GM12878 (cell line): ENCODE measurements around the gene UBE2D1. TPM values are rescaled to one million over a fixed set of nuclear protein-coding genes. Genes with fewer than 3 reads are reported as not detected.

Experiments used
- ATAC-seq: fragments of 200-7000 bp; cut with Tn5 transposase; 3 replicates; pipeline ENCODE4 v1.9.1; 2020; ENCODE audit warnings: mild to moderate bottlenecking, moderate library complexity
- BruUV-seq: library from RNA; stranded (reverse); fragments of 400-500 nt; replicated peaks from 2 replicates; lab custom pipeline; 2021; lab: Mats Ljungman, UMichigan
- CTCF ChIA-PET: fragments of 300-600 bp; sonication (Branson Sonifier 250); formaldehyde crosslinking; extraction: SDS; loops from one replicate; lab custom pipeline; 2021; ENCODE audit warnings: inconsistent platforms; lab: Yijun Ruan, JAX
- POLR2A ChIA-PET: fragments of 350-600 bp; formaldehyde crosslinking; extraction: SDS; loops from one replicate; lab custom pipeline; 2021; ENCODE audit warnings: inconsistent platforms; lab: Charles Lee
- RAD21 ChIA-PET: fragments of 300-600 bp; sonication (Branson Sonifier 250); formaldehyde crosslinking; loops from one replicate; lab custom pipeline; 2023; ENCODE audit warnings: antibody characterized with exemption; ENCODE audit not compliant: unreplicated experiment; lab: Charles Lee
- SMC1A ChIA-PET: fragments of 300-600 bp; sonication (Branson Sonifier 250); formaldehyde crosslinking; loops from one replicate; lab custom pipeline; 2023; ENCODE audit not compliant: unreplicated experiment, uncharacterized antibody; lab: Charles Lee
- DNase-seq: peaks from one replicate; pipeline ENCODE4 v3.0.0-alpha.2; 2011; ENCODE audit warnings: low read depth, low spot score
- FAIRE-seq: peaks from 3 replicates; lab custom pipeline; 2011; peaks lifted over from hg19 to GRCh38; lab: Jason Lieb, UNC
- H2AFZ ChIP-seq: 2 replicates; pipeline ENCODE4 v1.6.0; 2011; ENCODE audit warnings: low read depth, low read length, control low read depth; ENCODE audit not compliant: control insufficient read depth
- H3K27ac ChIP-seq: 2 replicates; pipeline ENCODE4 v1.5.1; 2011; ENCODE audit warnings: control low read depth; ENCODE audit not compliant: control insufficient read depth, insufficient read depth
- H3K27me3 ChIP-seq, 2 experiments: replicated peaks in 1 of 2; 2 replicates each; pipeline versions ENCODE4 v1.6.0 to v1.6.1; 2011; ENCODE audit warnings: low read length in 1 of 2; ENCODE audit not compliant: control insufficient read depth in 2 of 2, insufficient read depth in 2 of 2
- H3K36me3 ChIP-seq, 2 experiments: 2 replicates each; pipeline ENCODE4 v1.5.1; 2011; ENCODE audit warnings: low read length in 1 of 2; ENCODE audit not compliant: control insufficient read depth in 2 of 2, insufficient read depth in 2 of 2
- H3K4me1 ChIP-seq: 2 replicates; pipeline ENCODE4 v1.6.1; 2011; ENCODE audit warnings: mild to moderate bottlenecking, low read length, moderate library complexity, mixed read lengths; ENCODE audit not compliant: control insufficient read depth, insufficient read depth
- H3K4me2 ChIP-seq: 2 replicates; pipeline ENCODE4 v1.6.0; 2011; ENCODE audit warnings: control low read depth; ENCODE audit not compliant: control insufficient read depth, insufficient read depth
- H3K4me3 ChIP-seq: fragments of 200-600 bp; sonication (generic); 2 replicates; pipeline ENCODE4 v1.5.1; 2016
- H3K79me2 ChIP-seq: 2 replicates; pipeline ENCODE4 v1.6.0; 2011; ENCODE audit warnings: low read length; ENCODE audit not compliant: control insufficient read depth, insufficient read depth
- H3K9ac ChIP-seq: 2 replicates; pipeline ENCODE4 v1.8.0; 2011; ENCODE audit warnings: low read length, control low read depth, mixed read lengths; ENCODE audit not compliant: control insufficient read depth, insufficient read depth
- H3K9me3 ChIP-seq: replicated peaks from 3 replicates; pipeline ENCODE4 v1.5.1; 2011; ENCODE audit warnings: mild to moderate bottlenecking, low read length; ENCODE audit not compliant: control insufficient read depth, insufficient read depth
- H4K20me1 ChIP-seq: 2 replicates; pipeline ENCODE4 v1.6.0; 2011; ENCODE audit not compliant: control insufficient read depth, insufficient read depth
- ATF7 ChIP-seq: fragments of 450-650 bp; IDR thresholded peaks from 2 replicates; pipeline ENCODE4 v1.6.1; 2016; ENCODE audit warnings: low read depth, mild to moderate bottlenecking
- CBX5 ChIP-seq: sonication (generic); IDR thresholded peaks from 2 replicates; pipeline ENCODE4 v1.6.1; 2016; ENCODE audit warnings: low read depth, moderate library complexity, mild to moderate bottlenecking, inconsistent platforms
- CTCF ChIP-seq, 3 experiments: IDR thresholded peaks in 2 of 3; conservative IDR thresholded peaks in 1 of 3; 2 replicates each; pipeline ENCODE4 v1.5.1; 2011; ENCODE audit warnings: low read depth in 3 of 3, low read length in 3 of 3, mild to moderate bottlenecking in 3 of 3, control low read depth in 2 of 3, moderate library complexity in 2 of 3, inconsistent platforms in 1 of 3, mixed read lengths in 1 of 3; ENCODE audit not compliant: control insufficient read depth in 2 of 3, insufficient read depth in 1 of 3; ENCODE audit errors: extremely low read depth in 1 of 3
- MEF2A ChIP-seq: IDR thresholded peaks from 2 replicates; pipeline ENCODE4 v1.6.1; 2011; ENCODE audit warnings: low read depth, mild to moderate bottlenecking, low read length, moderate library complexity; ENCODE audit not compliant: insufficient read depth
- NFIC ChIP-seq: IDR thresholded peaks from 2 replicates; pipeline ENCODE4 v1.6.1; 2012; ENCODE audit warnings: low read depth, mild to moderate bottlenecking, inconsistent platforms, low read length, moderate library complexity
- NKRF ChIP-seq: fragments of 450-650 bp; conservative IDR thresholded peaks from 2 replicates; pipeline ENCODE4 v1.6.1; 2017; ENCODE audit warnings: mild to moderate bottlenecking, moderate library complexity
- NR2C2 ChIP-seq: IDR thresholded peaks from 2 replicates; pipeline ENCODE4 v1.6.1; 2011; ENCODE audit warnings: borderline replicate concordance, low read depth; ENCODE audit not compliant: control insufficient read depth, insufficient read length
- REST ChIP-seq: IDR thresholded peaks from 2 replicates; pipeline ENCODE4 v1.6.1; 2012; ENCODE audit warnings: mild to moderate bottlenecking, low read depth, low read length
- SMARCA5 ChIP-seq: fragments of 450-650 bp; IDR thresholded peaks from 2 replicates; pipeline ENCODE4 v1.6.1; 2017; ENCODE audit warnings: mild to moderate bottlenecking
- ZNF207 ChIP-seq: fragments of 450-650 bp; IDR thresholded peaks from 2 replicates; pipeline ENCODE4 v1.6.1; 2014; ENCODE audit warnings: antibody characterized with exemption, mild to moderate bottlenecking, borderline replicate concordance
- WGBS: methylation state at CpG from one replicate; pipeline ENCODE4 v1.1.6; 2016; ENCODE audit warnings: low lambda C conversion rate; ENCODE audit not compliant: insufficient replicate concordance, insufficient coverage; ENCODE audit errors: missing lambda C conversion rate; 5-methylcytosine and 5-hydroxymethylcytosine counted together
- in situ Hi-C: fragments of 300-500 bp; cut with MboI; formaldehyde crosslinking; loops from 9 replicates; pipeline ENCODE4 v1.14.3; 2018; ENCODE audit warnings: mixed read lengths
- intact Hi-C: fragments of 100-400 bp; cut with micrococcal nuclease; formaldehyde crosslinking; loops from one replicate; pipeline ENCODE4 v1.14.2; 2022; ENCODE audit not compliant: unreplicated experiment
- polyA plus RNA-seq, 11 experiments: library from polyadenylated mRNA; depleted of rRNA in 4 of 11; unstranded in 6 of 11; stranded (reverse) in 5 of 11; fragments of >200 nt; fragmentation: Nextera tagmentation in 4 of 11; fragmentation: Illumina TruSeq in 1 of 11; extraction: Ambion mirVana in 4 of 11; extraction: Trizol in 1 of 11; gene quantifications; 1 replicate in 1 of 11; 2 replicates in 10 of 11; pipeline versions ENCODE4 v1.2.1 to v1.2.3, GENCODE V29; 2011 to 2016; ENCODE audit warnings: inconsistent platforms in 2 of 11, missing spikeins in 2 of 11, low read depth in 1 of 11
- total RNA-seq, 4 experiments: library from RNA; depleted of rRNA in 3 of 4; stranded (reverse); fragments of >200 nt in 3 of 4; fragmentation: Illumina TruSeq in 1 of 4; extraction: Trizol in 1 of 4; gene quantifications; 2 replicates each; pipeline versions ENCODE4 v1.2.1 to v1.2.3, GENCODE V29; 2013 to 2021

Gene UBE2D1
- total and polyA plus RNA-seq, 10 of the 15 experiments (the other 5 are each of a cell fraction or from before 2014, with no cell fraction given), result 6.1 to 32.0 (median 15.5) TPM

GRCh38 chr10:58302254-58302653 lies 32.6 kb upstream of the UBE2D1 start:
- 47% methylated on average over 2 of the region's 2 CpGs for WGBS
- BruUV-seq, result no TSS peak
- no peaks in the 10 kb centered on the region for H3K9me3 ChIP-seq
- ChIA-PET CTCF (interaction anchor here (1.6 to 4.8 kb wide), 6 partner anchors 11 to 228 kb away, joined by 7 to 67 read pairs (median 34); partner anchors contain the start of gene TFAM), POLR2A (interaction anchor here (0.7 to 1.5 kb wide), 2 partner anchors 82 to 84 kb away, joined by 4 to 6 read pairs; no protein-coding TSS in a partner anchor), RAD21 (interaction anchor here (0.7 to 4.1 kb wide), 4 partner anchors 11 to 125 kb away, joined by 3 to 41 read pairs (median 4); partner anchors contain the start of gene TFAM), SMC1A (interaction anchor here (1.0 to 4.2 kb wide), 6 partner anchors 11 to 147 kb away, joined by 3 to 58 read pairs (median 3); partner anchors contain the start of gene TFAM)
- no peak for ATAC-seq
- no peak overlapping the region for H3K27ac ChIP-seq
- no peaks in the 10 kb centered on the region for H3K4me1 ChIP-seq
- no peaks in the 10 kb centered on the region for H3K79me2 ChIP-seq
- no peak for DNase-seq
- no peaks in the 10 kb centered on the region for H4K20me1 ChIP-seq
- H3K36me3 ChIP-seq, result no peaks in the 10 kb centered on the region
- no peak for TF ChIP-seq CTCF (IDR thresholded peaks at IDR 0.05 in 2 of 3, conservative IDR thresholded peaks at IDR 0.05 in 1 of 3; ENCODE audit: control insufficient read depth in 2 of 3, extremely low read depth in 1 of 3, insufficient read depth in 1 of 3, low read depth in 3 of 3, low read length in 3 of 3)
- TF ChIP-seq NR2C2, result no peak
- no peak for TF ChIP-seq SMARCA5
- TF ChIP-seq MEF2A, result no peak
- TF ChIP-seq NKRF, result no peak
- TF ChIP-seq REST, result no peak
- TF ChIP-seq ZNF207, result no peak
- TF ChIP-seq CBX5, result no peak
- TF ChIP-seq ATF7, result no peak
- no peak for TF ChIP-seq NFIC
- H3K27me3 ChIP-seq, result no peaks in the 10 kb centered on the region
- FAIRE-seq, result no peak
- no peak overlapping the region for H3K4me2 ChIP-seq
- H3K9ac ChIP-seq, result no peak overlapping the region
- in situ Hi-C loops (no loop called here), intact Hi-C loops (no loop called here)
- no peak overlapping the region for H3K4me3 ChIP-seq
- H2AFZ ChIP-seq, result no peak overlapping the region
